K562 treated with DMSO at 1 percent for 48 hours (cell line): ENCODE measurements around the gene ABCF1. TPM values are rescaled to one million over a fixed set of nuclear protein-coding genes. Genes with fewer than 3 reads are reported as not detected.

Experiments
- total RNA-seq: library from RNA; unstranded; fragments of 300-600 nt; gene quantifications from 2 replicates; pipeline ENCODE4 v1.2.3, GENCODE V29; 2022; ENCODE audit warnings: low replicate concordance; ENCODE audit errors: extremely low read depth

The ABCF1 gene
- total RNA-seq = not detected in 2 replicates

GRCh38 chr6:30571075-30571761, at the start of gene ABCF1:
Gene ABCF1 (plus strand): TSS chr6:30571442. CDS start chr6:30571488, 46 bp downstream.

GRCh38 chr6:30556066-30556905, 15.0 kb upstream of the ABCF1 start, which contains the start of gene GNL1:
Gene GNL1 (minus strand): TSS chr6:30556489. CDS start chr6:30556203, 286 bp downstream.

GRCh38 chr6:30556906-30557682, 14.1 kb upstream of the ABCF1 start, which contains the start of gene PRR3:
Gene PRR3 (plus strand): TSS chr6:30557295. CDS start chr6:30557345, 50 bp downstream.

GRCh38 chr6:30616811-30617564, 45.7 kb downstream of the ABCF1 start, which contains the start of gene PPP1R10:
Gene PPP1R10 (minus strand): TSS chr6:30617243. CDS start chr6:30609944, 7,299 bp downstream.

GRCh38 chr6:30617565-30618269, 46.5 kb downstream of the ABCF1 start, which contains the start of gene MRPS18B:
Gene MRPS18B (plus strand): TSS chr6:30617840. CDS start chr6:30617866, 26 bp downstream.

GRCh38 chr6:30626484-30627366, 55.5 kb downstream of the ABCF1 start, which contains the start of gene ATAT1:
Gene ATAT1 (plus strand): TSS chr6:30626874.

Other genes with a start within 250 kb of the ABCF1 start
- not detected in 2 replicates for gene TRIM39, start 244.5 kb upstream of the ABCF1 start, total RNA-seq
- gene RPP21, start 226.3 kb upstream of the ABCF1 start, total RNA-seq = not detected in 2 replicates
- gene HLA-E, start 81.9 kb upstream of the ABCF1 start, total RNA-seq = not detected in 2 replicates
- not detected in 2 replicates for gene GNL1, start 15.0 kb upstream of the ABCF1 start, total RNA-seq
- gene PRR3, start 14.1 kb upstream of the ABCF1 start, total RNA-seq = not detected in 2 replicates
- not detected in 2 replicates for gene PPP1R10, start 45.8 kb downstream of the ABCF1 start, total RNA-seq
- not detected in 2 replicates for gene MRPS18B, start 46.4 kb downstream of the ABCF1 start, total RNA-seq
- gene ATAT1, start 55.4 kb downstream of the ABCF1 start, total RNA-seq = not detected in 2 replicates
- not detected in 2 replicates for gene C6orf136, start 75.7 kb downstream of the ABCF1 start, total RNA-seq
- gene DHX16, start 101.6 kb downstream of the ABCF1 start, total RNA-seq = not detected in 2 replicates
- gene PPP1R18, start 115.2 kb downstream of the ABCF1 start, total RNA-seq = not detected in 2 replicates
- gene NRM, start 119.5 kb downstream of the ABCF1 start, total RNA-seq = not detected in 2 replicates
- 246 TPM in 1 of 2 replicates, not detected in the other for gene MDC1, start 145.8 kb downstream of the ABCF1 start, total RNA-seq
- gene TUBB, start 148.9 kb downstream of the ABCF1 start, total RNA-seq = 976 and 1,473 TPM in 2 replicates
- 531 TPM in 1 of 2 replicates, not detected in the other for gene FLOT1, start 171.2 kb downstream of the ABCF1 start, total RNA-seq
- gene IER3, start 173.1 kb downstream of the ABCF1 start, total RNA-seq = not detected in 2 replicates